GOT3 (cell line): ENCODE data around the gene KIAA0753.

Source experiments
- DNase-seq: peaks from one replicate; lab custom pipeline; 2025; ENCODE audit warnings: mixed read lengths; lab: John Stamatoyannopoulos, UW

The KIAA0753 gene

GRCh38 chr17:6640536-6641246 lies at the start of gene KIAA0753, which contains the start of gene TXNDC17:
Gene KIAA0753, minus strand, starts transcription at chr17:6640711. Its CDS starts 5,608 bp downstream, at chr17:6635103.
Gene TXNDC17, plus strand, starts transcription at chr17:6641060. Its CDS starts 23 bp downstream, at chr17:6641083.
- peak; percentile 81 for DNase-seq

- no peak for DNase-seq
These were observed 48.4 kb upstream of the KIAA0753 start for GRCh38 chr17:6688944-6689343.

GRCh38 chr17:6686026-6686425 lies 45.5 kb upstream of the KIAA0753 start:
- no peak for DNase-seq

GRCh38 chr17:6684881-6685767 lies 44.6 kb upstream of the KIAA0753 start:
- no peak for DNase-seq

GRCh38 chr17:6684460-6684783 lies 43.9 kb upstream of the KIAA0753 start:
- no peak for DNase-seq

- DNase-seq, result no peak
These were observed 43.4 kb upstream of the KIAA0753 start for GRCh38 chr17:6683730-6684459.

GRCh38 chr17:6683081-6683684 lies 42.7 kb upstream of the KIAA0753 start:
- no peak for DNase-seq

GRCh38 chr17:6682339-6682738 lies 41.8 kb upstream of the KIAA0753 start:
- DNase-seq, result no peak

GRCh38 chr17:6681671-6682070 lies 41.2 kb upstream of the KIAA0753 start:
- DNase-seq, result no peak

GRCh38 chr17:6681176-6681575 lies 40.7 kb upstream of the KIAA0753 start:
- DNase-seq, result no peak

GRCh38 chr17:6679241-6679640 lies 38.7 kb upstream of the KIAA0753 start:
- no peak for DNase-seq

GRCh38 chr17:6677946-6678345 lies 37.4 kb upstream of the KIAA0753 start:
- no peak for DNase-seq

GRCh38 chr17:6677158-6677831 lies 36.8 kb upstream of the KIAA0753 start:
- DNase-seq, result no peak

- no peak for DNase-seq
These were observed 36.3 kb upstream of the KIAA0753 start for GRCh38 chr17:6676802-6677157.

- no peak for DNase-seq
These were observed 34.8 kb upstream of the KIAA0753 start for GRCh38 chr17:6675201-6675825.

- no peak for DNase-seq
These were observed 34.1 kb upstream of the KIAA0753 start for GRCh38 chr17:6674586-6674985.

- DNase-seq, result no peak
These were observed 30.9 kb upstream of the KIAA0753 start for GRCh38 chr17:6671431-6671830.

- no peak for DNase-seq
These were observed 30.5 kb upstream of the KIAA0753 start for GRCh38 chr17:6670999-6671398.

- no peak for DNase-seq
These were observed 30.1 kb upstream of the KIAA0753 start for GRCh38 chr17:6670571-6670970.

- no peak for DNase-seq
These were observed 29.1 kb upstream of the KIAA0753 start for GRCh38 chr17:6669479-6670212.
